ENCODE results near the gene UPB1.
"Not testable (repeated sequence)": the region's sequence is repeated elsewhere in the genome, so short reads cannot be mapped to it uniquely, and the experiment has no call there.

The UPB1 gene

DNA sequence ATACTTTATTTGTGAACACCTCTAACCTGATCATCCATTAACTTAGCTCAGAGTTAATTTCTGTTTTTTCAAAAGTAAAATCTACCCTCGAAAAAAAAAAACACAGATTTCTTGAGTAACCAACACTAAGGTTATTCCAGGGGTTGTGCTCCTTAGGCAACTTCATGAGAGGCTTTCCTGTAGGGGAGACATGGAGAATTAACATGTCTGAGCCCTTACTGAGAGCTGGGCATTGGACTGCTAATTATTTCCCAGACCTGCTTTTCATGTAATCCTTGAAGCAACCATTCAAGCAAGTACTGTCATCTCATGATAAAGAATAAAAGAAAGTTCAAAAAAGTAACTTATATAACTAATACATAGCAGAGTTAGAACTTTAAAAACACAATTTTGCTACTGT, 13.5 kb upstream of the UPB1 start:
- in situ Hi-C loops (cut with MboI; ENCODE audit: low sequenced_read_pairs) = no loop called here

DNA sequence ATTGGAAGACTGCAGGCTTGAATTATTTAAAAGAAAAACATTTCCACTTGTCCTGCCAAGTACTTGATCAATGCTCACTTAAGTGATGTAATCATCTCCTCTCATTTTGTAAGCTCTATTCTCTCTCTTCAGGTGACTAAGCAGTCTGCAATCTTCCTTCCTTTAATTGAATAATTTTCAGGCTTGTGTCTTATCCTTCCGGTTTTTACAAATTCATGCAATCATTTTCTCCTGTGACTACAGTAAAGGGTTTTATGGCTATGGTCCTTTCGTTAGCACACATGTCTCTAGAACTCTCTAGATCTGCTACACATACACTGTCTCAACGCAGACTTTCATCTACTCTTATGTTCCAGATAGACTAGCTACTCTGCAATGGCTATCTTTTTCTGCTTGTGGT, 12.6 kb upstream of the UPB1 start:
- in situ Hi-C loops (cut with MboI; ENCODE audit: low sequenced_read_pairs) = no loop called here

DNA sequence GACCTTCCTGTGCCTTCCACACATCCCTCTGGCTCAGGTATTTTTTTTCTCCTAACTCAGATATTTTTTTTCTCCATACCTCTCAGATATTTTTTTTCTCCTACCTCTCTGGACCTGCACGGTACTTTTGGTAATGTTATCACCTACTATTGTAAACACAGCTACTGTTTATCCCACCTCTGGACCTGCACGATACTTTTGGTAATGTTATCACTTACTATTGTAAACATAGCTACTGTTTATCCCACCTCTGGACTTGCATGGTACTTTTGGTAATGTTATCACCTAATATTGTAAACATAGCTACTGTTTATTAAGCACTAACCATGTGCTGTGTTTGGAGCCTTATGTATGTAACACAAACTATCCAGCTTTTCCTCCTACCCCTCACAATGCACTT, 12.1 kb upstream of the UPB1 start:
- in situ Hi-C loops (cut with MboI; ENCODE audit: low sequenced_read_pairs) = no loop called here

DNA sequence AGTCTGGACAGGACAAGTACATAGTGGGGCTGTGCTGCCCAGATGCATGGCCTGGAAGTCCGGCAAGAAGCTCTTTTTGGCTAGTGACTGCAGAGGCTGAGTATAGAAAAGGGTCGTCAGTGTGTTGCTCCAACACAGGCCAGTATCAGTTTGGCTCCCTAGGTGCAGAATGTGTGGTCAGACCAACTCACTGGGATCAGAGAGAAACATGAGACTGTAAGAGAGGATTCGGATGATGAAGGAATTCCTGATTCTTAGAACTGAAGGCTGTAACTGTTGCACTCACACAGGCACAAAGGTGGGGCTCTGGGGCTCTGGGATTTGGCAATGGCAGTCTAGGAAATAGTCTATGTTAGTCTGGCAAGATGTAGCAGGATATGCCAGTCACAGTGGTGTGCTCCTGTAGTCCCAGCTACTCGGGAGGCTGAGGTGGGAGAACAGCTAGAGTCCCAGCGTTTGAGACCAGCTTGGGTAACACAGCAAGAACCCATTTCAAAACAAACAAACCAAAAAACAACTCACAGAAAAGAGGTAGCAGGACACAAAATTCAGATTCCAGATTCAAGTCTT, 11.1 kb upstream of the UPB1 start:
- in situ Hi-C loops (cut with MboI; ENCODE audit: low sequenced_read_pairs) = no loop called here

DNA sequence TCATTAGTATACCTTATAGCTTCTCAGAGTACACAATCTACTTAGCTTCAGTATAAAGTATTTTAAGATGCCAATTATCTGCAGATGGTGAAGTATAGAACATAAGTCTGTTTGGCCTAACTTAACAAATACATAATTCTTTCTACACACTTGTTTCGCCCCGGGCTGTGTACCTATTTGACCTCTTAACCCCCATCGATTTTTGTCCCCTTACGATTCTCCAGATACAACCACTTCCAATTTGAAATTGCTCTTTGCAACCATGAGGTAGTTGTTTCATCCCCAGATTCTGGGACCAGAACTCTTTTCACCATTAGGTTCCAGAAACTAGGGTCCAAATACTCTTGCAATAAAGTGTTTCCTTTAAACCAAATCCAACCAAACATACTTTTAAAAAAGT, 10.0 kb upstream of the UPB1 start:
- in situ Hi-C loops (cut with MboI; ENCODE audit: low sequenced_read_pairs) = no loop called here

DNA sequence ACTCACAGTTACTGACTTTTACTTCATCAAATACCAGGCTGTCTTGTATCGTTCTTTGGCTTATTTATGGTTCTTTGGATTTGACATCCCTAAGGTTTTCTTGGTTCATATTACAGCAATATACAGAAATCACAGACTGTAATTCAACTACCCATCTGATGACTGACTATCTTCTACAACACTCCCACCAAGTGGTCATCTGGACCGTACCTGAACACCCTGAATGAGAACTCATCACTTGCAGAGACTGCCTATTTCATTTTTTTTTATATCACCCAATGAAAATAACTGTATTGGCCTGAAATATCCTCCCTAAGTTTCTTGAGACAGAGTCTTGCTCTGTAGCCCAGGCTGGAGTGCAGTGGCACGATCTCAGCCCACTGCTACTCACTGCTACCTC, 9.5 kb upstream of the UPB1 start:
- in situ Hi-C loops (cut with MboI; ENCODE audit: low sequenced_read_pairs) = no loop called here

DNA sequence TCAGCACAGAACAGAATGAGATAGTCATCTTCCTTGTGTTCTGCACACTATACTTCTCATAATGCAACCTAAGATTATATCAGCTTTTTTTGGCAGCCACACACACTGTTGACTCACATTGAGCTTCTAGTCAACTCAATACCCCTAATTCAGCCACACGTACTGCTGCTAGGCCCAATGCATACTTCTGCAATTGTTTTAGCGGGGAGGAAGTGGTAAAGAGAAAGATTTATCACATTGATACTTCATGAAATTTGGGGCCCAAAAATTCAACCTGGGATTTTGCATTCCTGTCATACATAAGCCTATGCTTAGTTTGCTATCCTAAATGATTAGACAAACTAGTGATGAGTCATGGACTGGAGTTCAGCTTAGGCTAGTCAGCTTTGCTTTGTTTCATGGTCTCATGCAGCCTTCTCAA, 8.6 kb upstream of the UPB1 start:
- in situ Hi-C loops (cut with MboI; ENCODE audit: low sequenced_read_pairs) = no loop called here

DNA sequence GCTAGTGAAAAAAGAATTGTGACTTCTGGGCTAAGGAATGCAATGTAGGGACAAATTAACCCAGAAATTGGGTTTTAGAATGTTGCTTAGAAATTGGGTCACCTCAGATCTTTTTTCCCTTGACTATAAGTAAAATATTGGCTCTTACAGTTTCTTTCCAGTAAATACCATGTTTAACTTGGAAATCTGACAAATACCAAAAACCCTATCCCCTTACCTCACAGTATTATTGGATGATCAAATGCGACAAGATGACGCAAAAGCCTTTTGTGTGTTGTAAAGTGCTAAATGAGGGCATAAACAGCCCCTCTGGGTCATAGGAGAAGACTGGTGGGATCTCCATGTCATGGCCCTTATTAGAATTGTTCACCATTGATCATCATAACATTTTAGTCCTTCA, 6.1 kb upstream of the UPB1 start:
- in situ Hi-C loops (cut with MboI; ENCODE audit: low sequenced_read_pairs) = no loop called here

DNA sequence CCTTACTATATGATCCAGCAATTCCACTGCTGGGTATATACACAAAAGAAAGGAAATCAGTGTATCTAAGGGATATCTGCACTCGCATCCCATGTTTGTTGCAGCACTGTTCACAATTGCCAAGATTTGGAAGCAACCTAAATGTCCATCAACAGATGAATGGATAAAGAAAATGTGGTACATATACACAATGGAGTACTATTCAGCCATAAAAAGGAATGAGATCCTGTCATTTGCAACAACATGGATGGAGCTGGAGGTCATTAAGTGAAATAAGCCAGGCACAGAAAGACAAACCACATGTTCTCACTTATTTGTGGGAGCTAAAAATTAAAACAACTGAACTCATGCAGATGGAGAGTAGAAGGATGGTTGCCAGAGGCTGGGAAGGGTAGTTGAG, 5.7 kb upstream of the UPB1 start:
- in situ Hi-C loops (cut with MboI; ENCODE audit: low sequenced_read_pairs) = not testable (repeated sequence)

DNA sequence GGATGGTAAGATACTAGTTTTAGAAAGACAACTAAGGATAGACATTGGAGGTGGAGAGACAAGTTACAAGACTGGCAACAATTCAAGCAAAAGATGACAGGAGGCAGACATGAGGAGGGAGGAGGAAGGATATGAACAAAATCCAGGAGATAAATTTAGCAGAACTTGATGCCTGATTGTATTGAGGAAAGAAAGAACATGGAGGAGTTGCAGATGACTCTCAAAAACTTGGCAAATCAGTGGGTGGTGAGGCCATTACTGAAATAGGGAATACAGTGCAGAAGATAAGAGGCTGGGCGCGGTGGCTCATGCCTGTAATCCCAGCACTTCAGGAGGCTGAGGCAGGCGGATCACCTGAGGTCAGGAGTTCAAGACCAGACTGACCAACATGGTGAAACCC, 2.7 kb upstream of the UPB1 start:
- in situ Hi-C loops (cut with MboI; ENCODE audit: low sequenced_read_pairs) = no loop called here

DNA sequence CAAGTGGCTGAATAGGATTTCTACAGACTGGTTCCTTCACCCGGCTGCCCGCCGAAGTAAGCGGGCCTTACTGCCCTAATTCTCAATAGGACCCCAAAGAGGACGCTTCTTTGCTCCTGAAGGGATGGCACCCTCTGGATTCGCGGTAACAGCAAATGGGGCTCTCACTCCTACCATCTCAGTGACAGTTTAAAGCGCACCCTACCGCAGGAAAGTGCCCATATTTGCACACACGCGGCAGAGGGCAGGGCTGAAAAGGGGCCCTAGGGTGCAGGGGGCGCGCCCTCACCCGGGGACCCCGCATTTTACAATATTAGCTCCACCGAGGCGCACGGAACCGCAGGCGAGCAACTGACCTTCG, 985 bp upstream of the UPB1 start:
- in situ Hi-C loops (cut with MboI; ENCODE audit: low sequenced_read_pairs) = no loop called here

DNA sequence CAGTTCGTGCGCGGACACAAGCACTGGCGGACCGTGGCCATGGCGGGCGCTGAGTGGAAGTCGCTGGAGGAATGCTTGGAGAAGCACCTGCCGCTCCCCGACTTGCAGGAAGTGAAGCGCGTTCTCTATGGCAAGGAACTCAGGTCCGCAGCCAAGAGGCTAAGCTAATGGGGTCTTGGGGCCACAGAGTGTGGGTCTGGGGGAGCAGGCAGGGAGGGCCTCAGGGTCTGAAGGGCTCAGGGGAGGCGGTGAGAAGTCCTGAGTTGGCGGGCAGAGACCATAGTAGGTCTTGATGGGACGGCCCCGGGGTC, 188 bp downstream of the UPB1 start:
- in situ Hi-C loops (cut with MboI; ENCODE audit: low sequenced_read_pairs) = no loop called here

DNA sequence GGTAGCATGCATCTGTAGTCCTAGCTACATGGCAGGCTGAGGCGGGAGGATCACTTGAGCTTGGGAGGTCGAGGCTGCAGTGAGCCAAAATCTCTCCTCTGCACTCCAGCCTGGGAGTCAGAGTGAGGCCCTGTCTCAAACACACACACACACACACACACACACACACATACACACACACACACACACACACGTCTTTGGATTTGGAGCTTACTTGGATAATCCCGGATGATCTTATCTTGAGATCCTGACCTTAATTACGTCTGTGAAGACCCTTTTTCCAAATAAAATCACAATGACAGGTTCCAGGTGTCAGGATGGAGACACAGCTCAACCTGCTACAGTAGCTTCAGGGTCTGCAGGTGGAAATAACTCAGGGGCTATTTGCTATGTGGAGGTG, 1.1 kb downstream of the UPB1 start:
- in situ Hi-C loops (cut with MboI; ENCODE audit: low sequenced_read_pairs) = no loop called here

DNA sequence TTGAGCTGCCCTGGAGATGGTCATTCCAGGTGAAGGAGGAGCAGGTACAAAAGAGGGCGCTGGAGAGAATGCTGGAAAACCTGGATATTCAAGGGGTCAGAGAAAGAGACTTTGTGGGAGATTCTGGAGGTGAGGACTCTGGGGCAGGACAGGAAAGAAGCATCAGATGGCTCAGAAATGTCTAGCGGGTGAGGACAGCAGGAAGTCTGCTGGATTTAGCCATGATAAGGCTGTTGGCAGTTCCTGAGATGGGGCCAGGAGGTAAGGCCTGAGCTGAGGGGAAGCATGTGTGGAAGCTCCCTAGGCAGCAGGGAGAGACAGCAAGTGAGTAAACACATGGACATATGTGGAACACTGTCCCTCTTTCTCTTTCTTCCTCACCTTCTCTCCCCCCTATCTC, 1.5 kb downstream of the UPB1 start:
- in situ Hi-C loops (cut with MboI; ENCODE audit: low sequenced_read_pairs) = no loop called here

DNA sequence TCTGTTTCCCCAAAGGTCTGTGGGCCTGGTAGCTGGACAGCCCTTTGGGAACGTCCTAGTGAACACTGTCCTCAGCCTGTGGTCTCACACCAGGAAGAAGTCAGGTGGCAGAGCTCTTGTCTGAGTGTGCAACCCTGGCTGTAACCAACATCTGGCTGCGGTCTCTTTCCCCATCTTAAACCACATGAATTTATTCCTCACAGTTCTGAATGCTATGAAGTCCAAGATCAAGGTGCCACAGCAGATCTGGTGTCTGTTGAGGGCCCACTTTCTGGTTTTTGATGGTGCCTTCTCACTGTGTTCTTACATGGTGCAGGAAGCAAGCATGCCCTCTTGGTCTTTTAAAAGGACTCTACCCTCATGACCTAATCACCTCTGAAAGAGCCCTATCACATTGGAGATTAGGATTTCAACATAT, 2.7 kb downstream of the UPB1 start:
- in situ Hi-C loops (cut with MboI; ENCODE audit: low sequenced_read_pairs) = no loop called here

DNA sequence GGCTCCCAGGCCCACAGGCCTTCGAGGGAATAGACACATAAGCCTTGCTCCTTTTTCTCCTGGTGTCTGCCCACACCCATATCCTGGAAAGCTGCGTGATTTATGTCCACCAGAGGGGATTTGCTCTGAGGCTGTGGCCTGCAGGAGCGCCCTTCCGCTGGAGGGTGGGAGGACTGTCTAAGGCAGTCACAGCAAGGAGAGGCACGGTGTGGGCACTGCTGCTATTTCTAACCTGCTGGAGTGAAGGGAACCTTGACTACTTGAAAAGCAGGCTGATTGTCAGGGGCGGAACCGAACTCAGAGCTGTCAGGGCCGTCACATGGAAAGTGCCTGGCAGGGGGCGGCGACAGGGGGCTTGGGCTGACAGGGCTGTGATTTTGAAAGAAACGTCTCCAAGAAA, 3.7 kb downstream of the UPB1 start:
- in situ Hi-C loops (cut with MboI; ENCODE audit: low sequenced_read_pairs) = no loop called here

DNA sequence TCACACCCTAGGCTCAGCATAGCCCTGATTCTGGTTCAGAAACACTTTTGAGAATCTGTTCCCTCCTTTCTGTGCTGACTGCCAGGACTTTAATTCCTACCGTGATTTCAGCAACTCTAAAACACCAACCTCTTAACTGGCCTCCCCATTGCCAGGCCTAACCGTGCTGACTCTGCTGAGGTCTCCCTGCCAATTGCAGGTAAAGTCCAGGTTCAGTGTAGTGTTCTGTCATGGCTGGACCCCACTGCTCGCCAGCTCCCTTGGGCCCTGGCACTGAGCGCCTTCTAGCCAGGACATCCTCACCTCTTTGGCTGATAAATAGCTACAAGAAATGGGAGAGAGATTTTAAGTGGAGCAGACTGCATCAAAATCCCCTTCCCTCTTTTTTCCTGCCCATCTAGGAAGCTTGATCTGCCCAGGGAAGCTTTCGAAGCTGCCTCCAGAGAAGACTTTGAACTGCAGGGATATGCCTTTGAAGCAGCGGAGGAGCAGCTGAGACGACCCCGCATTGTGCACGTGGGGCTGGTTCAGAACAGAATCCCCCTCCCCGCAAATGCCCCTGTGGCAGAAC, 4.7 kb downstream of the UPB1 start:
- in situ Hi-C loops (cut with MboI; ENCODE audit: low sequenced_read_pairs) = no loop called here

DNA sequence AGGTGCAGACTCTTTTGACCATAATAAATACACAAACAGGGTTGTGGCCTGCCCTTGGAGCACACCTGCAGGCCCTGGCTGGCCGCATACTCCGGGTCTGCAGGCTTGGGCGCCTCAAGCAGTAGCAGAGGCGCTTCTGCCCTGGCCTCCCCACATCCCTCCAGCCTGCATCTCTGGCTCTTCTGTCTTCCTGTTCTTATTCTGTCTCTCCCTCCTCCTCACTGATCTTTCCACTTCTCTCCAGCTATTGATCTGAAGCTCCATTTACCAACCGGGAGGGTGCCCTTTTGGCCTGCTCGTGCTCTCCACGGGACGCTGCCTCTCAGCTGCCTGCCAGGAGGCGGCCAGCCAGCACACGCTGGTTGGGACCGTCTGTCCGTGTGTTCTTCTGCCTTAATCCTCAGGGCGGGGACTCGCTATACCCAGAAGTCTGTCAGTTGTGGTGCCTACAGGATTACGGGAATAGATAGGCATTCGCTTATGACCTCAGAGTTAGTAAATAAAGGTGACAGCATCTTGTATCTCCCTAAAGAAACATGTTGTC, 5.2 kb downstream of the UPB1 start:
- in situ Hi-C loops (cut with MboI; ENCODE audit: low sequenced_read_pairs) = no loop called here

DNA sequence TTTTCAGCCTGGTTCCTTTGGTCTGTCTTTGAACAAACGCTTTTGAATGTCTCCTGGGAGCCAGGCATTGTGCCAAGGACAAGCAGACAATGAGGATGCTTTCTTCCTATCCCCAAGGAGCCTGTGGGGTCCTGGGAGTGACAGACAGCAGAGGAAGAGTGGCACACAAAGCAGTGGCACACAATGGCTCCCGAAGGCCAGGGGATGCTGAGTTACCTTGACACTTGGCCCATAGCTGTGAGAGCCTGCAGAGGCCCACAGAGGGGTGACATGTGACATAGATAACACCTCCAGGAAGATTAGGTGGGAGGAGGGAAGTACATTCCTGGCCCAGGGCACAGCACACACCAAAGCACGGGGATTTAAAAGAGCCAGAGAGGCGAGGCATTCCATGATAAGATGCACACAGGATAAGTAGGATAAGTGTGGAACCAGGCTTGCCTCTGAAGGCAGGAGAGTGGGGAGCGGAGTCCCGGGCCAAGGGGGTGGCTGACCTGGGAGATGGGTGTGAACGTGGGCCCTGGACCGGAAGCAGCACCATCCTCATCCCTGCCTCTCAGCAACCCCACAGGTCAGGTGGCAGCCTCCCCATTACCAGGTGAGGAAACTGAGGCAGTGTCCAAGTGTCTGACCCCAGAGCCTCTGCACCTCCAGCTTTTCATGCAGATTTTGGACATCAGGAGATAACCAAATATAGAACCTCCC, 6.3 kb downstream of the UPB1 start:
- in situ Hi-C loops (cut with MboI; ENCODE audit: low sequenced_read_pairs) = no loop called here

DNA sequence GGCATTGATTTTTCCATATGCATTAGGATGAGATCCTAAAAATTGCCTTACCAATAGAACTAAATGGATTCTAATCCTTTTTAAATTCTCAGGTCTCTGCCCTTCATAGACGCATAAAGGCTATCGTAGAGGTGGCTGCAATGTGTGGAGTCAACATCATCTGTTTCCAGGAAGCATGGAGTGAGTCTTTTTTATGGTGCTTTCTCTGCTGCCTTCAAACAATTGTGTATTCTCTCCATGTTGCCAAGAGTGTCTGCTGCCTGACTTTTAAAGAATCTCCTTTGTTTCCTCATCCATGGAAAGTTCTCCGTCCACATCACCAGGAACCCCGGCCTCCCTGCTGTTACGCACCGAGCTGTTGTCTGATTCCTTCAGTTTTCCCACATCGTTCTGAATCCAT, 6.9 kb downstream of the UPB1 start:
- in situ Hi-C loops (cut with MboI; ENCODE audit: low sequenced_read_pairs) = no loop called here

DNA sequence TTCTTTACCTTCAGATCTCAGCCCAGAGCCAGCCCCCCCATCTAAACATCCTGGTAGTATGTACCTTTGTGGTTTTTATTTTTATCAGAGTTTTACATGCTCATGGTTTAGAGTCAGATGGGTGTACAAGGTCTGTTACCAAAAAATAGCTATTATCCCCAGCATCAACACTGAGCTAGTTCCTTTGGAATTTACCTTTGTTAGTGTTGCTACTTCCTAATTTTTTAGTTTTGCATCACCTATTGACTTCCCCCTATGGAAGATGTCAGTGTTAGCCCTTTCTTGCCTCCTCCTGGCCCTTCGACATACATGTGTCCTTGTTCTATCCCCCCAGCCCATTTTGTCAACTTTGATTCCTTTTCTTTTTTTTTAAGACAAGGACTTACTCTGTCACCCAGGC, 7.4 kb downstream of the UPB1 start:
- in situ Hi-C loops (cut with MboI; ENCODE audit: low sequenced_read_pairs) = no loop called here

DNA sequence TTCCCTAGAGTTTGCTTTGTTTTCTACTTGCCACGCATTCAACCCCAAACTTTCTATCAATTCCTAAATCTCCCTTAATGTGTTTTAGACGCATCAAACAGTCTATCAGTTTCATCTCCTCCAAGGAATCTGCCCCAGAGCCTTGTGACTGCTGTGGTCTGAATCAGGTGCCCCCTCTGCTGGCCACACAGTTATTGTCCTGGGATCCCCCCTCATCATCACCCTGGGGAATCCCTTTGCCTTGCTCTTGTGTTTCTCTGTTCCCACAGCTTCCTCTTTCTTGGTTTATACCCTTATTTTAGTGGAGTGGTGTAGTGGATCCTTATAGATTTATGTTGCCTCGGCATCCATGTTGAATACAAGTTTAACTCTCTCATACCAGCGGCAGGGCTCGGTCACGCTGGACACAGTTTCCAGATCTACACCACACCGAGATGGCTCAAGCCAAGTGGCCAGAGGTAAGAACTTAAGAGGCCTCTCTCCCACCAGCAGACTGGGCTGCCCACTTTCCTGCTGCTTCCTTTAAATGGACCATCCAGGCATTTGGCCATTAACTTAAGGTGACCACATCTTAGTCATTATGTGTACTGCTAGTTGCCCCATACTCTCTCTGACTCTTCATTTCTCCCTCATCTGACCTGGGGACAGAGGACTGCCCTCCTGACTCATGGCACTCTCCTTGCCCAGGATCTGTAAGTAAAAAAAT, 8.2 kb downstream of the UPB1 start:
- in situ Hi-C loops (cut with MboI; ENCODE audit: low sequenced_read_pairs) = no loop called here

All from HL-60/S4 treated with retinoic acid at 250 ng/mL for 4 days and 3 days (cell line).